Mammary epithelial cell (primary cell): ENCODE data around the gene WSCD2.

Experiments used
- EZH2 ChIP-seq: IDR thresholded peaks from 2 replicates; pipeline ENCODE4 v1.6.1; 2012; ENCODE audit warnings: low read length, inconsistent platforms, borderline replicate concordance
- TF ChIP-seq, protein P1 (sequence below), 2 donors: IDR thresholded peaks in 1 of 2; conservative IDR thresholded peaks in 1 of 2; 2 replicates each; pipeline ENCODE4 v1.5.1; 2011 to 2012; ENCODE audit warnings: inconsistent platforms in 2 of 2, low read length in 2 of 2, mild to moderate bottlenecking in 2 of 2, control low read depth in 1 of 2, low read depth in 1 of 2; ENCODE audit not compliant: insufficient read depth in 1 of 2; ENCODE audit errors: extremely low read depth in 1 of 2

- TF ChIP-seq, protein P1, sequence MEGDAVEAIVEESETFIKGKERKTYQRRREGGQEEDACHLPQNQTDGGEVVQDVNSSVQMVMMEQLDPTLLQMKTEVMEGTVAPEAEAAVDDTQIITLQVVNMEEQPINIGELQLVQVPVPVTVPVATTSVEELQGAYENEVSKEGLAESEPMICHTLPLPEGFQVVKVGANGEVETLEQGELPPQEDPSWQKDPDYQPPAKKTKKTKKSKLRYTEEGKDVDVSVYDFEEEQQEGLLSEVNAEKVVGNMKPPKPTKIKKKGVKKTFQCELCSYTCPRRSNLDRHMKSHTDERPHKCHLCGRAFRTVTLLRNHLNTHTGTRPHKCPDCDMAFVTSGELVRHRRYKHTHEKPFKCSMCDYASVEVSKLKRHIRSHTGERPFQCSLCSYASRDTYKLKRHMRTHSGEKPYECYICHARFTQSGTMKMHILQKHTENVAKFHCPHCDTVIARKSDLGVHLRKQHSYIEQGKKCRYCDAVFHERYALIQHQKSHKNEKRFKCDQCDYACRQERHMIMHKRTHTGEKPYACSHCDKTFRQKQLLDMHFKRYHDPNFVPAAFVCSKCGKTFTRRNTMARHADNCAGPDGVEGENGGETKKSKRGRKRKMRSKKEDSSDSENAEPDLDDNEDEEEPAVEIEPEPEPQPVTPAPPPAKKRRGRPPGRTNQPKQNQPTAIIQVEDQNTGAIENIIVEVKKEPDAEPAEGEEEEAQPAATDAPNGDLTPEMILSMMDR (conservative IDR thresholded peaks at IDR 0.05 in 1 of 2, IDR thresholded peaks at IDR 0.05 in 1 of 2; ENCODE audit: extremely low read depth in 1 of 2, insufficient read depth in 1 of 2, low read depth in 1 of 2, low read length in 2 of 2), result no peak
- TF ChIP-seq EZH2, result no peak
Observed at GRCh38 chr12:108201808-108202207, 72.7 kb downstream of the WSCD2 start.
